Neutrophil (primary cell): ENCODE measurements around the gene RPS27L.
A peak's percentile ranks its signal among the peaks of the same experiment; 100 is the strongest.

Experiments
- H3K27ac ChIP-seq: fragments of 200-600 bp; sonication (generic); 2 replicates; pipeline ENCODE4 v1.5.1; 2016; ENCODE audit warnings: mild to moderate bottlenecking, moderate library complexity
- H3K27me3 ChIP-seq: fragments of 200-600 bp; sonication (generic); 2 replicates; pipeline ENCODE4 v1.6.0; 2016; ENCODE audit warnings: mild to moderate bottlenecking
- H3K36me3 ChIP-seq: fragments of 200-600 bp; sonication (generic); 2 replicates; pipeline ENCODE4 v1.5.1; 2017
- H3K4me1 ChIP-seq, 2 experiments: fragments of 200-600 bp in 1 of 2; sonication (generic) in 1 of 2; 1 replicate in 1 of 2; 2 replicates in 1 of 2; pipeline versions ENCODE4 v1.5.1 to v1.6.1; 2013 to 2016; ENCODE audit warnings: low read depth in 1 of 2, low read length in 1 of 2, mild to moderate bottlenecking in 1 of 2, moderate library complexity in 1 of 2; ENCODE audit not compliant: control insufficient read depth in 1 of 2, insufficient read depth in 1 of 2
- H3K4me3 ChIP-seq, 2 experiments: fragments of 200-600 bp in 1 of 2; sonication (generic) in 1 of 2; 1 replicate in 1 of 2; 2 replicates in 1 of 2; pipeline ENCODE4 v1.5.1; 2013 to 2016; ENCODE audit warnings: low read depth in 1 of 2, low read length in 1 of 2, mild to moderate bottlenecking in 1 of 2, moderate library complexity in 1 of 2
- H3K9me3 ChIP-seq: fragments of 200-600 bp; sonication (generic); 2 replicates; pipeline ENCODE4 v1.5.1; 2016
- TF ChIP-seq, protein P1 (sequence below): fragments of 200-600 bp; sonication (generic); IDR thresholded peaks from 2 replicates; pipeline ENCODE4 v1.5.1; 2016; ENCODE audit warnings: antibody characterized with exemption

Gene RPS27L

DNA sequence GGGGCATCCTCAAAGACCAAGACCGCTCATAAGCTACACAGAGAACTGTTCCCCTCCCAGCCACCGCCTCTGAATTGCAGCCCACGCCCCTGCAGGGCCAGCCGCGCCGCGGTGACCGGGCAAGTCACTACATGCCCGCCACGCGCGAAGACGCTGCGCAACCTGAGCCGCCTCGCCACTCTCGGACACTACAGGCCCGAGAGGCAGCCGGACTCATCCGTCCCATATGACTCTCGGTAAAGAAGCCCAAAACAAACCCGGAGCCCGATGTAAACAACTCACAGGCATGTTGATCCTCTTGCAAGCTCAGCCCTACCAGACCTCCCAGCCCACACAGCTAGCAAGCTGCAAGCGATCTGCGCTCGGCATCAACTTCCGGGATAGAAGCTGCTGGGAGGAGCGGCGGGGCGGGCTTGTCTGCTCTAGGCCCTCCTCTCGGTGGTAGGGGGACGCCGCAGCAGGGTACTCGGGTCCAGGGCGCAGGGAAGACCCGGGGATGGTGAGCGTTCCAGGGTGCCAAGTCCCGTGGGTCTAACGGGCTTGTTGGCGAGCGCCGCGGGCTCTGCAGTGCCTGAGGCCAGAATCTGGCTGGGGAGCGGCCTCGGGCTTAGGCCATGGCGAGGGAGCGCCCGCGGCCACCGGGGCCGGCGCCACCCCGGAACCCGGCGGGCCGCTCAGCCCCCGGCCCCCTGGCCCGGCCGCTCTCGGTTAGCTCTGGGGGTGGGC, at the start of gene RPS27L:
Gene RPS27L, minus strand, starts transcription at position 360 of the 726 bp plus-strand sequence. Its CDS starts 72 bp downstream, at position 288.
- no peaks in the 10 kb centered on the region for H3K9me3 ChIP-seq
- H3K27ac ChIP-seq = peak within 1 kb of the TSS; percentile 90
- no peaks in the 10 kb centered on the region for H3K27me3 ChIP-seq
- TF ChIP-seq, protein P1, sequence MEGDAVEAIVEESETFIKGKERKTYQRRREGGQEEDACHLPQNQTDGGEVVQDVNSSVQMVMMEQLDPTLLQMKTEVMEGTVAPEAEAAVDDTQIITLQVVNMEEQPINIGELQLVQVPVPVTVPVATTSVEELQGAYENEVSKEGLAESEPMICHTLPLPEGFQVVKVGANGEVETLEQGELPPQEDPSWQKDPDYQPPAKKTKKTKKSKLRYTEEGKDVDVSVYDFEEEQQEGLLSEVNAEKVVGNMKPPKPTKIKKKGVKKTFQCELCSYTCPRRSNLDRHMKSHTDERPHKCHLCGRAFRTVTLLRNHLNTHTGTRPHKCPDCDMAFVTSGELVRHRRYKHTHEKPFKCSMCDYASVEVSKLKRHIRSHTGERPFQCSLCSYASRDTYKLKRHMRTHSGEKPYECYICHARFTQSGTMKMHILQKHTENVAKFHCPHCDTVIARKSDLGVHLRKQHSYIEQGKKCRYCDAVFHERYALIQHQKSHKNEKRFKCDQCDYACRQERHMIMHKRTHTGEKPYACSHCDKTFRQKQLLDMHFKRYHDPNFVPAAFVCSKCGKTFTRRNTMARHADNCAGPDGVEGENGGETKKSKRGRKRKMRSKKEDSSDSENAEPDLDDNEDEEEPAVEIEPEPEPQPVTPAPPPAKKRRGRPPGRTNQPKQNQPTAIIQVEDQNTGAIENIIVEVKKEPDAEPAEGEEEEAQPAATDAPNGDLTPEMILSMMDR = no peak
- H3K36me3 ChIP-seq = peaks cover 17% of the 10 kb centered on the region
- peaks cover 13 to 20% of the 10 kb centered on the region in 2 experiments for H3K4me1 ChIP-seq
- peak within 1 kb of the TSS; percentile 97 to 98 for H3K4me3 ChIP-seq

DNA sequence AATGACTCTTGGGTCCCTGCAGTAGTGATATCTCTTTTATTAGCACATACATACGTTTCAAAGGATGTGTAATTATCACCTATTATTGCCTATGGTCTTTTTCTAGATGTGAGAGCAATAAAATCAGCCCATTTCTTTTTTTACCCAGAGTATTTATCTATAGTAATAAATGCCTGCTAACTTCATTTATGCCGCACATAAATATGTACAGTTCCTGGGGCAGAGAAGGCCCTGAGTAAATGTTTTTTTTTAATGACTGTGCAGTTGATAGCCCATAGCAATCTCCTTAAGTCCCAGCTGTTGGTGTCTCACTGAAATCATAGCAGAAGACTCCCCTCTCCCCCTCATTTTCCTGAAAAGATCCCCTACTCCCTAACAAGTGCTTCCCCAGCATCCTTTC, 48.8 kb upstream of the RPS27L start:
- TF ChIP-seq, protein P1 = no peak
- Histone ChIP-seq H3K27me3 (no peaks in the 10 kb centered on the region), H3K27ac (peak overlapping the region; percentile 21), H3K36me3 (peaks cover 4% of the 10 kb centered on the region), H3K4me3 (no peak overlapping the region), H3K4me1 (peaks cover 30 to 59% of the 10 kb centered on the region in 2 experiments), H3K9me3 (no peaks in the 10 kb centered on the region)

DNA sequence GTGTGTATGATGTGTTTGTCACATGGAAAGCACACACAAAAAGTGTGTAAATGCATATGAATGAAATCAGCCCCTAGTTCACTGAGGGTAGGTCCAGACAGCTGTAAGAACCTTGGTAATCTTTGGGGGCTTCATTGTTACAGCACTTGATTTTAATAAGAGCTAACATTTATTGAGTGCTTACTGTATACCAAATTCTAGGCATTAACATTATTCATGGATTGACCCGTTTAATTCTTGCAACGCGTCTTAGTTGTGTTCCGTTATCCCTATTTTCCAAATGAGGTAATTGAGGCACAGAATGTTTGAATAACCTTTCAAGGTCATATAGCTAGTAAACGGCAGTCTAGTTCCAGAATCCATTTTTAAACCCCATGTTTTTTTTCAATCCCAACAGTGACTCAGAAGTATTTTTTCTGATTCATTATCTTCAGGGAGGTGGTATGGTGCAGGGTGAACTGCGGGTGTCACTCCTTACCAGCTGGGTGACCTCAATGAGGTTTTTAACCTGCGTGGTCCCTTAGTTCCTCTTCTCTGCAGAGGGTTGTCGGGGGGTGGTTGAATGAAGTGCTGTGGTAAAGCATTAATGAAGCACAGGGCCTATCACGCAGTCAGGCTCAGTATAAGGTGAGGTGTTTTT, 46.3 kb upstream of the RPS27L start:
- H3K4me1 ChIP-seq = peaks cover 36 to 63% of the 10 kb centered on the region in 2 experiments
- TF ChIP-seq, protein P1 = no peak
- H3K27me3 ChIP-seq = no peaks in the 10 kb centered on the region
- H3K9me3 ChIP-seq = no peaks in the 10 kb centered on the region
- H3K36me3 ChIP-seq = no peaks in the 10 kb centered on the region
- H3K27ac ChIP-seq = peak overlapping the region; percentile 53
- no peak overlapping the region for H3K4me3 ChIP-seq

DNA sequence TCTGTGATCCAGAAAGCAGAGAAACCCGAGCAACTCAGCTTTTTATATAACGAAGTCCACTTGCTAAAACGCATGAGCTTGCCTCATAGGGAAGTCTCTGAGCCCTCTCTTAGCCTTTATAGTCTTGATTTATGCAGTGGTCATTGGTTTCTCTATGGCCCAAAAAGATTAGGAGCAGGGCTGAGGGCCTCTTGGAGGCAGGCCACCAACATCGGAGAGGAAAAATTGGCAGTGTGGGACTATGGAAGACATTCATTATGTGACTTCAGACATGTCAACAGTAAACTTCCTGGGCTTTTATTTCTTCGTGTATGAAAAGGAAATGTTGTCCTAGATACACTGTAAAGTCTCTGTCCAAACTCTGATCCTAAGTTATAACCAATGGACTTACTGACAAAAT, 45.6 kb upstream of the RPS27L start:
- no peaks in the 10 kb centered on the region for H3K27me3 ChIP-seq
- peak overlapping the region; percentile 53 for H3K27ac ChIP-seq
- peaks cover 43 to 71% of the 10 kb centered on the region in 2 experiments for H3K4me1 ChIP-seq
- H3K4me3 ChIP-seq = no peak overlapping the region
- H3K9me3 ChIP-seq = no peaks in the 10 kb centered on the region
- H3K36me3 ChIP-seq = no peaks in the 10 kb centered on the region
- TF ChIP-seq, protein P1 = no peak

DNA sequence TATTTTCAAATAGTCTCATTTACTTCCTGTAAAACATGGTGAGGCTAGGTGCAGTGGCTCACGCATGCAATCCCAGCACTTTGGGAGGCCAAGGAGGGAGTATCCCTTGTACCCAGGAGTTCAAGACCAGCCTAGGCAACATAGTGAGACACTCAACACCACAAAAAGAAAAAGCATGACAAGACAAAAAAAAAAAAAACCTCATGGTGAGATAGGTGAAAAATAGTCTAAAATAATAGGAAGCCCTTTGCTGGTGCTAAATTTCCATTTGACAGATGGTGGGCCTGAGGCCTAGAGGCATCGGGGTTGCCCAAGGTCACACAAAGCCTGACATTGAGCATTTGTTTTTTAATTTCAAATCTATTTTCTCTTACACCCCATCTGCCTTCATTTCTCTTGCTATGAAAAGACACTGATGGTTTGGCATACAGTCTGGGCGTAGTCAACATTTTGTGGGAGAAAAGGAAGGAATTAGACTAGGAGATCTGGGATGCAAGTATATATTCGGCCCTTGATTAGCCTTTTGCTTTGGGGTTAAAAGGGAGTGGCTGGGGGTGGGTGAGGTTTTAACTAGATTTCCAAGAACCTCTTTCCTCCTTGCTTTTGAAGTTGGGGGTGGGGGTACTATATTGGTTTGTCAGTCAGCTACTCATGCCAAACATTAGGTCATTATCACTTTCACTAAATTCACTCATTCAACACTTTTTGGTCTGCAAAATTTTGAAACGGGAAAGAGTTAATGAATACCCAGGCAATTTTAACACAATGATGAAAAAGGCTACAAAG, 43.4 kb upstream of the RPS27L start:
- Histone ChIP-seq H3K27ac (peak overlapping the region; percentile 36), H3K27me3 (no peaks in the 10 kb centered on the region), H3K4me3 (no peak overlapping the region), H3K36me3 (peaks cover 4% of the 10 kb centered on the region), H3K4me1 (peaks cover 65 to 85% of the 10 kb centered on the region in 2 experiments), H3K9me3 (no peaks in the 10 kb centered on the region)
- TF ChIP-seq, protein P1 = no peak
